Testis (tissue), 2 donors: ENCODE data around the gene FCHSD2.

ENCODE experiments used
- POLR2A ChIP-seq: fragments of 450-650 bp; IDR thresholded peaks from one replicate; pipeline ENCODE4 v1.6.1; 2017; ENCODE audit warnings: antibody characterized with exemption, mild to moderate bottlenecking, moderate library complexity
- TF ChIP-seq, protein P1 (sequence below), 3 experiments: fragments of 450-650 bp in 2 of 3; fragments of 200-600 bp in 1 of 3; sonication (generic) in 1 of 3; IDR thresholded peaks; one replicate each; pipeline ENCODE4 v1.5.1; 2016 to 2019; ENCODE audit warnings: antibody characterized with exemption in 3 of 3, mild to moderate bottlenecking in 2 of 3, moderate library complexity in 1 of 3

DNA sequence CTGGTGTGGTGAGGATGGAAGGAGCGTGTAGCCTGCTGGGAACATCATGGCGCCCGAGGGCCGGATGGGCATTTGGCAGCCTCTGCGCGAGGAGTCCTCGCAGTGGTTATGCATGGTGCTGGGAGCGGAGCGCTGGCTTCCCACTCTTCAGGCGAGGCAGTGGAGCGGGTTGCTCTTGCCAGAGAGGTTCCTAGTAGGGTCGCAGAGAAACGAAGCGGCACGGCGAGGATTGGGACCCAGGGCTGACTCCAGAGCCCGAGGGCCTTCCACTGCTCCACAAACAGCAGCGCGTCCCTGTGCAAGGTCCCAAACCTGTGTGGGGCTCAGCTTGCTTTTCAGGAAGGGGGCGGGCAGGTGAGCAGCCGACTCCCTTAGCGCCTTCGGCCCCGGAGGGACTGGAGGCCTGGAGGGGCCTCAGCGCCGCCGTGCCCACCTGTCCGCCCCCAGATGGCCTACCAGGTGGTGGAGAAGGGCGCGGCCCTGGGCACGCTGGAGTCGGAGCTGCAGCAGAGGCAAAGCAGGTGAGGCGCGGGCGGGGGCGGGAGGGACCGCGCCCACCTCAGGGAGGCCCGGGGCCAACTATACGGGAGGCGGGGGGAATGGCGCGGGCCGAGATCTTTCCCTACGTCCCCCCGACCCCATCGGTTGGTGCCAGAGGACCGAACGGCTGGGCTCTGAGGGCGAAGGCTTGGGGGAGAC is 320.7 kb downstream of the FCHSD2 start:
- TF ChIP-seq, protein P1, sequence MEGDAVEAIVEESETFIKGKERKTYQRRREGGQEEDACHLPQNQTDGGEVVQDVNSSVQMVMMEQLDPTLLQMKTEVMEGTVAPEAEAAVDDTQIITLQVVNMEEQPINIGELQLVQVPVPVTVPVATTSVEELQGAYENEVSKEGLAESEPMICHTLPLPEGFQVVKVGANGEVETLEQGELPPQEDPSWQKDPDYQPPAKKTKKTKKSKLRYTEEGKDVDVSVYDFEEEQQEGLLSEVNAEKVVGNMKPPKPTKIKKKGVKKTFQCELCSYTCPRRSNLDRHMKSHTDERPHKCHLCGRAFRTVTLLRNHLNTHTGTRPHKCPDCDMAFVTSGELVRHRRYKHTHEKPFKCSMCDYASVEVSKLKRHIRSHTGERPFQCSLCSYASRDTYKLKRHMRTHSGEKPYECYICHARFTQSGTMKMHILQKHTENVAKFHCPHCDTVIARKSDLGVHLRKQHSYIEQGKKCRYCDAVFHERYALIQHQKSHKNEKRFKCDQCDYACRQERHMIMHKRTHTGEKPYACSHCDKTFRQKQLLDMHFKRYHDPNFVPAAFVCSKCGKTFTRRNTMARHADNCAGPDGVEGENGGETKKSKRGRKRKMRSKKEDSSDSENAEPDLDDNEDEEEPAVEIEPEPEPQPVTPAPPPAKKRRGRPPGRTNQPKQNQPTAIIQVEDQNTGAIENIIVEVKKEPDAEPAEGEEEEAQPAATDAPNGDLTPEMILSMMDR (IDR thresholded peaks at IDR 0.05): no peak
- no peak for TF ChIP-seq POLR2A
